Stimulated activated CD4-positive, alpha-beta T cell treated with anti-CD3 and anti-CD28 coated beads, Interleukin-15, amount 100 ng/mL, for 24 hours (primary cell): ENCODE measurements around the gene DAZAP1.
A peak's percentile ranks its signal among the peaks of the same experiment; 100 is the strongest.
"Not testable (repeated sequence)": the region's sequence is repeated elsewhere in the genome, so short reads cannot be mapped to it uniquely, and the experiment has no call there.

Experiments
- DNase-seq: peaks from one replicate; pipeline ENCODE4 v3.0.0-alpha.2; 2020

The DAZAP1 gene

DNA sequence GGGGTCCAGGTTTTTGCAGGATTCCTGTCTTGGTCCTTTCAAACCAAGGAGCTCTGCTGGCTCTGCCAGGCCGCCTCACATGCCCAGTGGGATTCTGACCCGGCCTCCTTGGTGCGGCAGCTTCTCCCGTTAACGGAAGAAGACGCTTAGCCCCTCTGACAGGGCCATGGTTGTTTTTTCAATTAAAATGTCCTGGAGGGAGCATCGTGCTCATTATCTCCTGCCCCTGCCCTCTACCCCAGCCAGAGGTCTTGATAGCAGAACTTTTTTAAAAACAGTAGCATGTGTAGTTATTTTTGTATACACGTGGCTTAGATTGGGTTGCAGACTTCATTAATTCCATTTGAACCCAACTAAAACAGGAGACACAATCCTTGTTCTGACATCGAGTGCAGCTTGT is 19.4 kb downstream of the DAZAP1 start:
- no peak for DNase-seq

GRCh38 chr19:1427221-1427920 is 20.0 kb downstream of the DAZAP1 start:
- no peak for DNase-seq

DNA sequence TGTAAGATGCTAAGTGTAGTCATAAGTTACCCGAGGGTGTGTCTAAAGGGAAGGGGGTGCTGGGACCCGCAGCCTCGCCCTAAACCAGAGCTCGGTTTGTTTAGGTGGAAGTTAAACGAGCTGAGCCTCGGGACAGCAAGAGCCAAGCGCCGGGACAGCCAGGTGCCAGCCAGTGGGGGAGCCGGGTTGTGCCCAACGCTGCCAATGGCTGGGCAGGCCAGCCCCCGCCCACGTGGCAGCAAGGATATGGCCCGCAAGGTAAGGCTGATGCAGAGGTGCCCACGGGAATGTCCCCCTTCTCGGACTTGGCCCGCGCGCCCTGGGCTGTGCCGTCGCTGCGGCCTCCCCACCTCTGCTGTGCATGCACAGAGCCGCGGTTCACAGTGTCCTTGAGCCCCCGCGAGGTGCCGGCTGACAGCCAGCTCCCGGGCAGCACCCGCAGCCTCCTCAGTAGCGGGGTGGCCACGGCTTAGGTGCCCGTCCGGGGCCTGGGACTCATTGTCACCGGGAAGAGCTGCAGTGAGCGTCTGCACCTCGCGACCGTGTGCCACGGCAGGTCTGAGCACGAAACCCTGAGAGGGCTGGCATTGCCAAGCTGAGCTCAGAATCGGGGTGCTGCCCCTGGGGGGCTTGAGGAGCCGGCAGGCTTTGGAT is 21.5 kb downstream of the DAZAP1 start:
- no peak for DNase-seq

DNA sequence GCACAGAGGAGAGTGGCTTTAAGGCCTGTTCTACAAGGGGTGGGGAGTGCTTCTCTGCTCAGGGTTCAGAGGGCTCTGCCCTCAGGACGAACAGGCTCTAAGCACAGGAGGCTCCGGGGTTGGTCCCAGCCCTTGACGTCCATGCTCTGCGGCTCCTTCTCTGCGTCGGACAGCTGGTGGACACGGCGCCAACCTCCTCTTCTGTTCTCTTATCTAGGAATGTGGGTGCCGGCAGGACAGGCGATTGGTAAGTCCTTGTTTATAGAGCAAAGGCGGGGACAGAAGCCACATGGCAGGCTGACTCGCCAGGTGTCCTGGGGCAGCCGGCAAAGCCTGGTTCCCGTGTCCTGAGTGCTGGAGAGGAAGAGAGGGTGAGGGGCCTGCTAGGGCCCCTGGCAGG is 22.4 kb downstream of the DAZAP1 start:
- no peak for DNase-seq

DNA sequence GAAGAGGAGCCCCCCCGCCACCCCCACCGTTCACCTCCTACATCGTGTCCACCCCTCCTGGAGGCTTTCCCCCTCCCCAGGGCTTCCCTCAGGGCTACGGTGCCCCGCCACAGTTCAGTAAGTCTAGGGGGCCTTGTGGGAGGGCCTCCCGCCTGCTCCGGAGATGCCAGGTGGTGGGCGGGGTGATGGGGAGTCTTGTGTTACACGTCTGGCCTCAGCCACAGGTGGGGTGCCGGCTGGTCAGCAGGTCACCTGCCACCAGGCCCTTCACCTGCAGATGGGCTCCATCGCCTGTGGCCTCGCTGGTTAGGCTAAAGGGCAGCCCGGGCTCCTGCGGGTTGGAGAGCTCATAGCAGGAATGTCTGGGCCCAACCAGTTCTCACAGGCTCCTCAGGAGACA is 22.9 kb downstream of the DAZAP1 start:
- no peak for DNase-seq

DNA sequence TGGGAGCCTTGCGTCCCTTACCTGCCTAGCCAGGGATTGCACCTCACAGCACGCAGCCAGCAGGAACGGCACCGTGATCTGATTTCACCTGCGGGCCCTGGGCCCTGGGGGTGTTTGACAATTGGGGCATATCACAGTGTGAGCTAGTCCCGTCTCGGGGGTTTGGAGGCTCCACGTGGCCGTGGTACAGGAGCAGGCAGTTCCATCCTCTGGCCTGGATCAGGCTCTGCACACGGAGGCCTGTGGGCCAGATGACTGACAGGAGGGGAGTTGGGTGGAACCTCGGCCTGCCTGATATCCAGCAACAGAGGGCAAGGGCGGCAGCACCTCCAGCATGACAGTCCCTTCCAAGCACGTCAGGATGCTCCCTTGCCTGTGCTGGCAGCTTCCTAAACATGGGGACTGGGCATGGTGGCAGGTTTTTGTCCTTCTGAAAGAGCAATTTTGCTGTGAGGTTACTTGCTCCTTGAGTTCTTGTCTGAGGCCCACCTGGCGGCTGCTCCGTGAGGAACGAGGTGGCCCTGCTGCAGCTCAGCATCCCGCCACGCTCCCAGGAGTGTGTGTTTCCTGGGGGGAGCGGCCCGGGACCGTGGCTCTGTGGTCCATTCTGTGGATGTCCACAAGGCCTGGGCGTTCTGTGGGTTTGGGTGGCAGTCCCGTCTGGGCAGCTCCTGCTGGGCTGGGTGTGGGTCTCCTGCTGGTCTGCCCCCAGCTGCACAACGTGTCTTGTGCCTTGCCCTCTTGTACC is 24.5 kb downstream of the DAZAP1 start:
- no peak for DNase-seq

DNA sequence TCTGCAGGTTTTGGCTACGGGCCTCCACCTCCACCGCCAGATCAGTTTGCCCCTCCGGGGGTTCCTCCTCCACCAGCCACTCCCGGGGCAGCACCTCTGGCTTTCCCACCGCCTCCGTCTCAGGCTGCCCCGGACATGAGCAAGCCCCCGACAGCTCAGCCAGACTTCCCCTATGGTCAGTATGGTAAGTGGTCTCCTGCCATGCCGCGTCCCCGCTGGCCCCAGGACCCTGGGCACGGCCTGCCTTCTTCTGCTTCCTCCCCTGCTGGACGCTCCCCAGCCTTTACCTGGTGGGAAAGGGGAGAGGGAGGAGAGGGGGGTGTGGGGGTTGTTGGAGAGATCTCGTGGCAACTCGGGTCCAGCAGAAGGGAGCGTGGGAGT is 25.1 kb downstream of the DAZAP1 start:
- no peak for DNase-seq

- DNase-seq = no peak
These were observed 26.0 kb downstream of the DAZAP1 start for GRCh38 chr19:1433119-1434039.

GRCh38 chr19:1434040-1434366 is 26.6 kb downstream of the DAZAP1 start:
- no peak for DNase-seq

DNA sequence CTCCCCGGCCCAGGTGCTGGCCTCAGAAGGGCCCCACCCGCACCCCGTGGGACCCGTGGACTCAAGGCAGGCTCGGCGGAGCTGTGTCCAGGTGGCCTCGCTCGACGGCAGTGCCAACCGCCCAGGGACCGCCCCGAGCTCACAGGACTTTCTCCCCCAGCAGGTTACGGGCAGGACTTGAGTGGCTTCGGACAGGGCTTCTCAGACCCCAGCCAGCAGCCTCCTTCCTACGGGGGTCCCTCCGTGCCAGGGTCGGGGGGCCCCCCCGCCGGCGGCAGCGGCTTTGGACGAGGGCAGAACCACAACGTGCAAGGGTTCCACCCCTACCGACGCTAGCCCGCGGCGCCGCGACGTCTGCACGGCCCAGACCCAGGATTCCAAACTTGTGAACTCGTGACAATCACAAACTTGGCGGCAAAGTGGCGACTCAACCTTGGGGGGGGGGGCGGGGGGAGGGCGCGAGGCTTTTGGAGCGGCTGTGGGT is 27.2 kb downstream of the DAZAP1 start:
- DNase-seq = no peak

GRCh38 chr19:1435378-1435989 is 28.1 kb downstream of the DAZAP1 start:
- no peak for DNase-seq

- DNase-seq = no peak
These were observed 30.2 kb downstream of the DAZAP1 start for GRCh38 chr19:1437609-1438008.

GRCh38 chr19:1438035-1438932 is 30.9 kb downstream of the DAZAP1 start, which contains the start of gene RPS15:
RPS15 (plus strand) TSS chr19:1438396; CDS start chr19:1438426, 30 bp downstream.
- peak; percentile 96 for DNase-seq

DNA sequence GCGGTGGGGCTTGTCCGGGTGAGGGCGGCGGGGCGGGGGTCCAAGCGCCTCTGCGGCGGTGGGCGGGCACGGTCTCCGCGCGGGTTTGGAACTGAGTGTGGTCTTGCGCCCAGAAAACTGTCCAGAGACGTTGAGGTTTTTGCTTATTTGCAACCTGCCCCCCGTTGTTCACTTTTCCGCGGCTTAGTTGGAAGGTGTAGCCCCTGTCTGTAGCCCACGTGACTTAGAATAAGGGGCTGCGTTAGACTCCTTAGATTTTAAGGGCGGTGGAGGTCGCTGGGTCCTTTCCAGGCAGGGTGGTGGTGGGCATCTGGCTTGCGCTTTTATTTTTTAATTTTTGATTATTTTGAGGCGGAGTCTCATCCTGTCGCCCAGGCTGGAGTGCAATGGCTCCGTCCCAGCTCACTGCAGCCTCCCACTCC is 31.6 kb downstream of the DAZAP1 start:
- DNase-seq = no peak

DNA sequence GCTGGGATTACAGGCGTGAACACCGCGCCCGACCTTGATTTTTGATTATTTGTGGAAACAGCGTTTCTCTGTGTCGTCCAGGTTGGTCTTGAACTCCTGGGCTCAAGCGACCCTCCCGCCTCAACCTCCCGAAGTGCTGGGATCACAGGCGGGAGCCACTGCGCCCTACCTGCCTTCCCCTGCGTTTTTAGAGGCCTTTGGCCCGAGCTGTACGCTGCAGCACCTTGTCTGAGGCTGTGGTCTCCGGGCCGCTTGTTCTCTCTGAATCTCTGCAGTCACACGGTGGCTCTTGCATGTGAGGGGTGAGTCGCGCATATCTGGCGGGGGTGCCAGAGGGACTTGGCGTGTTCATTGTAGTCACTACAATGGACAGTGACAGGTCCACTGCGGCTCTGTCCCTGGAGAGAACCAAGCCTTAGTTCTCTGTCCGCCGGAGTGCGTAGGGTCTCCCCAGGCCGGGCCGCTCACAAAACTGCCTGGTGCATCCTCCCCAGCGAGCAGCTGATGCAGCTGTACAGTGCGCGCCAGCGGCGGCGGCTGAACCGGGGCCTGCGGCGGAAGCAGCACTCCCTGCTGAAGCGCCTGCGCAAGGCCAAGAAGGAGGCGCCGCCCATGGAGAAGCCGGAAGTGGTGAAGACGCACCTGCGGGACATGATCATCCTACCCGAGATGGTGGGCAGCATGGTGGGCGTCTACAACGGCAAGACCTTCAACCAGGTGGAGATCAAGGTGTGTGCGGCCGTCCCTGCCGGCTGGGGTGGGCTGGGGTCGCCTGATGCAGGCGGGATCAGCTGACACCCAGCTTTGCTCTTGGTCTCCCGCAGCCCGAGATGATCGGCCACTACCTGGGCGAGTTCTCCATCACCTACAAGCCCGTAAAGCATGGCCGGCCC is 32.4 kb downstream of the DAZAP1 start:
- DNase-seq = not testable (repeated sequence)

- DNase-seq = no peak
These were observed 33.0 kb downstream of the DAZAP1 start for GRCh38 chr19:1440418-1440801.

GRCh38 chr19:1441022-1441426 is 33.6 kb downstream of the DAZAP1 start:
- no peak for DNase-seq

- DNase-seq = no peak
These were observed 34.5 kb downstream of the DAZAP1 start for GRCh38 chr19:1441677-1442438.

GRCh38 chr19:1445185-1445931 is 38.0 kb downstream of the DAZAP1 start:
- DNase-seq = peak; percentile 83
